HCT116 (cell line): ENCODE measurements around the gene MDH2. TPM values are rescaled to one million over a fixed set of nuclear protein-coding genes. Genes with fewer than 3 reads are reported as not detected.

Source experiments
- ATAC-seq: fragments of 200-7000 bp; cut with Tn5 transposase; 2 replicates; pipeline ENCODE4 v1.9.1; 2020; ENCODE audit warnings: mild to moderate bottlenecking, moderate library complexity
- BruUV-seq: library from RNA; stranded (reverse); fragments of 400-500 nt; replicated peaks from 2 replicates; lab custom pipeline; 2021; lab: Mats Ljungman, UMichigan
- CTCF ChIA-PET: fragments of 300-600 bp; sonication (Branson Sonifier 250); formaldehyde crosslinking; loops from one replicate; lab custom pipeline; 2021; ENCODE audit warnings: antibody characterized with exemption; lab: Charles Lee
- POLR2A ChIA-PET: fragments of 300-600, 350-600 bp; sonication (Branson Sonifier 250); formaldehyde crosslinking; loops from one replicate; lab custom pipeline; 2021; ENCODE audit warnings: antibody characterized with exemption; lab: Charles Lee
- RAD21 ChIA-PET, 2 experiments: fragments of 300-600 bp; sonication (Branson Sonifier 250); formaldehyde crosslinking; loops; one replicate each; lab custom pipeline; 2023; ENCODE audit warnings: low total read pairs in 2 of 2; ENCODE audit not compliant: uncharacterized antibody in 2 of 2, unreplicated experiment in 2 of 2, low non-redundant PET in 1 of 2; lab: Charles Lee
- DNase-seq: peaks from one replicate; pipeline ENCODE4 v3.0.0-alpha.2; 2010; ENCODE audit warnings: low read depth, low spot score
- H2AFZ ChIP-seq: fragments of 200-600 bp; shearing (Covaris generic), sonication (generic); 2 replicates; pipeline ENCODE4 v1.6.1; 2017; ENCODE audit warnings: low read depth, mixed run types, mixed read lengths, antibody characterized with exemption, low read length; ENCODE audit not compliant: poor library complexity, severe bottlenecking
- H3K27ac ChIP-seq: 2 replicates; pipeline ENCODE4 v1.5.1; 2012; ENCODE audit warnings: low read depth, low read length
- H3K27me3 ChIP-seq: fragments of 200-600 bp; sonication (generic); 2 replicates; pipeline ENCODE4 v1.6.1; 2016; ENCODE audit warnings: mixed run types, low read length, mixed read lengths; ENCODE audit not compliant: insufficient read depth
- H3K36me3 ChIP-seq, 2 experiments: fragments of 200-500 bp in 1 of 2; fragments of 200-600 bp in 1 of 2; sonication (Bioruptor generic) in 1 of 2; sonication (generic) in 1 of 2; 2 replicates each; pipeline versions ENCODE4 v1.5.1 to v1.6.1; 2014 to 2016; ENCODE audit warnings: low read length in 2 of 2, inconsistent platforms in 1 of 2, mixed read lengths in 1 of 2, mixed run types in 1 of 2; ENCODE audit not compliant: insufficient read depth in 2 of 2, control insufficient read depth in 1 of 2
- H3K4me1 ChIP-seq, 2 experiments: fragments of 200-600 bp in 1 of 2; sonication (generic) in 1 of 2; 2 replicates each; pipeline versions ENCODE4 v1.5.1 to v1.6.1; 2012 to 2017; ENCODE audit warnings: low read length in 2 of 2, inconsistent platforms in 1 of 2, mild to moderate bottlenecking in 1 of 2, mixed read lengths in 1 of 2, mixed run types in 1 of 2, moderate library complexity in 1 of 2; ENCODE audit not compliant: insufficient read depth in 2 of 2, control insufficient read depth in 1 of 2
- H3K4me2 ChIP-seq: fragments of 200-600 bp; sonication (generic); 2 replicates; pipeline ENCODE4 v1.6.1; 2017; ENCODE audit warnings: mixed run types, low read length, mixed read lengths
- H3K4me3 ChIP-seq, 2 experiments: fragments of 200-600 bp in 1 of 2; sonication (generic) in 1 of 2; replicated peaks in 1 of 2; 2 replicates each; pipeline ENCODE4 v1.5.1; 2011 to 2016; ENCODE audit warnings: low read length in 2 of 2, control low read depth in 1 of 2, low read depth in 1 of 2, mild to moderate bottlenecking in 1 of 2, mixed read lengths in 1 of 2, mixed run types in 1 of 2
- H3K79me2 ChIP-seq: fragments of 200-600 bp; sonication (generic); 2 replicates; pipeline ENCODE4 v1.6.1; 2017; ENCODE audit warnings: mild to moderate bottlenecking, mixed run types, low read length, moderate library complexity, mixed read lengths; ENCODE audit not compliant: insufficient read depth
- H3K9ac ChIP-seq: fragments of 200-600 bp; sonication (generic); 2 replicates; pipeline ENCODE4 v1.6.1; 2016; ENCODE audit warnings: low read length, mixed read lengths
- H3K9me2 ChIP-seq: fragments of 200-600 bp; sonication (generic), shearing (Covaris generic); 2 replicates; pipeline ENCODE4 v1.6.1; 2017; ENCODE audit warnings: mixed run types, mild to moderate bottlenecking, moderate library complexity; ENCODE audit not compliant: insufficient read depth
- H3K9me3 ChIP-seq, 2 experiments: fragments of 200-500 bp in 1 of 2; fragments of 200-600 bp in 1 of 2; sonication (Bioruptor generic) in 1 of 2; sonication (generic) in 1 of 2; 2 replicates each; pipeline ENCODE4 v1.6.1; 2014 to 2017; ENCODE audit warnings: low read length in 2 of 2, mixed read lengths in 2 of 2, inconsistent platforms in 1 of 2, low read depth in 1 of 2, mild to moderate bottlenecking in 1 of 2, mixed run types in 1 of 2, moderate library complexity in 1 of 2; ENCODE audit not compliant: control insufficient read depth in 1 of 2, insufficient read depth in 1 of 2
- H4K20me1 ChIP-seq: fragments of 200-600 bp; sonication (generic), shearing (Covaris generic); 2 replicates; pipeline ENCODE4 v1.6.1; 2017; ENCODE audit warnings: mixed run types, mild to moderate bottlenecking, moderate library complexity; ENCODE audit not compliant: insufficient read depth
- CEBPB ChIP-seq: IDR thresholded peaks from 2 replicates; pipeline ENCODE4 v1.6.1; 2012; ENCODE audit warnings: low read depth
- POLR2A ChIP-seq: IDR thresholded peaks from 2 replicates; pipeline ENCODE4 v1.7.0; 2011; ENCODE audit warnings: borderline replicate concordance; ENCODE audit not compliant: insufficient read depth, insufficient read length; ENCODE audit errors: extremely low read depth
- POLR2AphosphoS5 ChIP-seq: IDR thresholded peaks from 2 replicates; pipeline ENCODE4 v1.6.1; 2011; ENCODE audit warnings: mild to moderate bottlenecking, low read depth, low read length, moderate library complexity
- REST ChIP-seq: IDR thresholded peaks from 2 replicates; pipeline ENCODE4 v1.6.1; 2012; ENCODE audit warnings: low read depth
- SP1 ChIP-seq: IDR thresholded peaks from 2 replicates; pipeline ENCODE4 v1.6.1; 2012; ENCODE audit warnings: low read depth
- SRF ChIP-seq: IDR thresholded peaks from 2 replicates; pipeline ENCODE4 v1.6.1; 2012; ENCODE audit warnings: low read depth
- YY1 ChIP-seq: IDR thresholded peaks from 2 replicates; pipeline ENCODE4 v1.6.1; 2011; ENCODE audit warnings: low read length, low read depth, moderate library complexity, mild to moderate bottlenecking; ENCODE audit not compliant: insufficient replicate concordance; ENCODE audit errors: extremely low read depth
- ZFX ChIP-seq: fragments of 450-650 bp; IDR thresholded peaks from 2 replicates; pipeline ENCODE4 v1.6.1; 2017
- intact Hi-C: fragments of 100-400 bp; cut with micrococcal nuclease; formaldehyde crosslinking; loops from 2 replicates; pipeline ENCODE4 v1.10.0; 2022
- total RNA-seq: library from RNA; stranded (reverse); gene quantifications from one replicate; pipeline ENCODE4 v1.2.1, GENCODE V29; 2021; ENCODE audit not compliant: unreplicated experiment
- TF ChIP-seq, protein P1 (sequence below): IDR thresholded peaks from 2 replicates; pipeline ENCODE4 v1.6.1; 2012
- TF ChIP-seq, protein P2 (sequence below), 3 experiments: fragments of 200-600 bp in 1 of 3; sonication (generic) in 1 of 3; IDR thresholded peaks in 2 of 3; conservative IDR thresholded peaks in 1 of 3; 2 replicates each; pipeline ENCODE4 v1.5.1; 2012 to 2017; ENCODE audit warnings: low read depth in 2 of 3, low read length in 2 of 3, antibody characterized with exemption in 1 of 3, borderline replicate concordance in 1 of 3, control low read depth in 1 of 3, mild to moderate bottlenecking in 1 of 3, mixed read lengths in 1 of 3, mixed run types in 1 of 3, moderate library complexity in 1 of 3; ENCODE audit not compliant: insufficient read depth in 1 of 3

Gene MDH2
- total RNA-seq, 1 experiment from 2014 or later: 357 TPM

- ChIA-PET POLR2A (no interaction called here), CTCF (no interaction called here), RAD21 (no interaction called here)
- H3K27me3 ChIP-seq: no peaks in the 10 kb centered on the region
- no peaks in the 10 kb centered on the region for H4K20me1 ChIP-seq
- intact Hi-C loops: no loop called here
- no peak overlapping the region for H3K4me3 ChIP-seq
- no peak overlapping the region for H2AFZ ChIP-seq
- H3K79me2 ChIP-seq: peaks cover 61% of the 10 kb centered on the region
- H3K27ac ChIP-seq: no peak overlapping the region
- H3K4me1 ChIP-seq: no peaks in the 10 kb centered on the region
- no peak overlapping the region for H3K4me2 ChIP-seq
- H3K9me3 ChIP-seq: no peaks in the 10 kb centered on the region
- no peak for TF ChIP-seq SRF
- no peak for TF ChIP-seq YY1
- TF ChIP-seq POLR2AphosphoS5: no peak
- TF ChIP-seq POLR2A: no peak
- no peak for TF ChIP-seq ZFX
- TF ChIP-seq, protein P1, sequence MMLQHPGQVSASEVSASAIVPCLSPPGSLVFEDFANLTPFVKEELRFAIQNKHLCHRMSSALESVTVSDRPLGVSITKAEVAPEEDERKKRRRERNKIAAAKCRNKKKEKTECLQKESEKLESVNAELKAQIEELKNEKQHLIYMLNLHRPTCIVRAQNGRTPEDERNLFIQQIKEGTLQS: no peak
- TF ChIP-seq, protein P2, sequence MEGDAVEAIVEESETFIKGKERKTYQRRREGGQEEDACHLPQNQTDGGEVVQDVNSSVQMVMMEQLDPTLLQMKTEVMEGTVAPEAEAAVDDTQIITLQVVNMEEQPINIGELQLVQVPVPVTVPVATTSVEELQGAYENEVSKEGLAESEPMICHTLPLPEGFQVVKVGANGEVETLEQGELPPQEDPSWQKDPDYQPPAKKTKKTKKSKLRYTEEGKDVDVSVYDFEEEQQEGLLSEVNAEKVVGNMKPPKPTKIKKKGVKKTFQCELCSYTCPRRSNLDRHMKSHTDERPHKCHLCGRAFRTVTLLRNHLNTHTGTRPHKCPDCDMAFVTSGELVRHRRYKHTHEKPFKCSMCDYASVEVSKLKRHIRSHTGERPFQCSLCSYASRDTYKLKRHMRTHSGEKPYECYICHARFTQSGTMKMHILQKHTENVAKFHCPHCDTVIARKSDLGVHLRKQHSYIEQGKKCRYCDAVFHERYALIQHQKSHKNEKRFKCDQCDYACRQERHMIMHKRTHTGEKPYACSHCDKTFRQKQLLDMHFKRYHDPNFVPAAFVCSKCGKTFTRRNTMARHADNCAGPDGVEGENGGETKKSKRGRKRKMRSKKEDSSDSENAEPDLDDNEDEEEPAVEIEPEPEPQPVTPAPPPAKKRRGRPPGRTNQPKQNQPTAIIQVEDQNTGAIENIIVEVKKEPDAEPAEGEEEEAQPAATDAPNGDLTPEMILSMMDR (IDR thresholded peaks at IDR 0.05 in 2 of 3, conservative IDR thresholded peaks at IDR 0.05 in 1 of 3; ENCODE audit: borderline replicate concordance in 1 of 3, insufficient read depth in 1 of 3, low read depth in 2 of 3, low read length in 2 of 3): no peak
- no peak for TF ChIP-seq SP1
- TF ChIP-seq CEBPB: no peak
- no peak for TF ChIP-seq REST
- H3K9ac ChIP-seq: no peak overlapping the region
- DNase-seq: no peak
- no peak for ATAC-seq
- peaks cover 44 to 70% of the 10 kb centered on the region in 2 experiments for H3K36me3 ChIP-seq
- H3K9me2 ChIP-seq: no peaks in the 10 kb centered on the region
- BruUV-seq: no TSS peak
Observed at GRCh38 chr7:76057103-76057812, 9.4 kb downstream of the MDH2 start.
